ENCODE results near the gene NAPB.

Gene NAPB

DNA sequence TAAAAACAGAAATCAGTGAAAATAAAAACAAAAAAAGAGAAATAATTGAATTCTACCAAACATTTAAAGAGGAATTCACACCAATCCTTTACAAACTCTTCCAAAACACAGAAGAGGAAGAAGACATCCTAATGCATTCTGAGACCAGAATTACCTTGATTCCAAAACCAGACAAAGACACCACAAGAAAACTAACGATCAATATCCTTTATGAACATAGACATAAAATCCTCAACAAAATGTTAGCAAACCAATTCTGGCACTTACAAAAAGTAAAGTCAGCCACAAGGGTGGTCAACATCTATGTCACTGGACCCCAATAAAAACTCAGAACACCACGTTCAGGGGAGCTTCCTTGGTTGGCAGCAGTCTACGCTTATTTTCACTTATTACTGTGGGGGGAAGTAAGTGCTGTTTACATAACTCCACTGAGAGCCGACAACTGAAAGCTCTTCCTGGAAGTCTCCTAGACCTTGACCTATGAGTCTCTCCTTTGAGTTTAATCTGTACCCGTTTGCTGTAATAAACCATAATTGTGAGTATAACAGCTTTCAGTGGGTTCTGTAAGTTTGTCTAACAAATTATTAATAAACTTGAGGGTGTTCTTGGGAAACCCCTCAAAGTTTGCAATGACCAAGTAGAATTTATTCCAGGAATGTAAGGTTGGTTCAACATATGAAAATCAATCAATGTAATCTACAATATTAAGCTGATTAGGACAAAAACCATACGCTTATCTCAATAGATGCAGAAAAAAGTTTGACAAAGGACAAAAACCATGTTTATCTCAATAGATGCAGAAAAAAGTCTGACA is 34.8 kb downstream of the NAPB start:
- no peaks in the 10 kb centered on the region for H4K20me1 ChIP-seq (ENCODE audit: insufficient read depth, low read length)
- peaks cover 4% of the 10 kb centered on the region; the same call in 1 of the 2 replicates for H3K36me3 ChIP-seq (replicated peaks; ENCODE audit: insufficient read depth, low read length)

GRCh38 chr20:23381876-23382275 is 39.4 kb downstream of the NAPB start:
- H4K20me1 ChIP-seq (ENCODE audit: insufficient read depth, low read length) = no peaks in the 10 kb centered on the region
- no peak for DNase-seq
- no peaks in the 10 kb centered on the region for H3K79me2 ChIP-seq (ENCODE audit: low read length)
- H3K36me3 ChIP-seq (replicated peaks; ENCODE audit: insufficient read depth, low read length) = no peaks in the 10 kb centered on the region; the same call in 1 of the 2 replicates
- no peak overlapping the region for H3K4me2 ChIP-seq (ENCODE audit: low read depth, low read length)
- no peaks in the 10 kb centered on the region for H3K4me1 ChIP-seq (ENCODE audit: low read length)
- no peak overlapping the region for H3K4me3 ChIP-seq (ENCODE audit: low read length)
- no peak overlapping the region for H3K27ac ChIP-seq (ENCODE audit: low read length)
- TF ChIP-seq, protein P1, sequence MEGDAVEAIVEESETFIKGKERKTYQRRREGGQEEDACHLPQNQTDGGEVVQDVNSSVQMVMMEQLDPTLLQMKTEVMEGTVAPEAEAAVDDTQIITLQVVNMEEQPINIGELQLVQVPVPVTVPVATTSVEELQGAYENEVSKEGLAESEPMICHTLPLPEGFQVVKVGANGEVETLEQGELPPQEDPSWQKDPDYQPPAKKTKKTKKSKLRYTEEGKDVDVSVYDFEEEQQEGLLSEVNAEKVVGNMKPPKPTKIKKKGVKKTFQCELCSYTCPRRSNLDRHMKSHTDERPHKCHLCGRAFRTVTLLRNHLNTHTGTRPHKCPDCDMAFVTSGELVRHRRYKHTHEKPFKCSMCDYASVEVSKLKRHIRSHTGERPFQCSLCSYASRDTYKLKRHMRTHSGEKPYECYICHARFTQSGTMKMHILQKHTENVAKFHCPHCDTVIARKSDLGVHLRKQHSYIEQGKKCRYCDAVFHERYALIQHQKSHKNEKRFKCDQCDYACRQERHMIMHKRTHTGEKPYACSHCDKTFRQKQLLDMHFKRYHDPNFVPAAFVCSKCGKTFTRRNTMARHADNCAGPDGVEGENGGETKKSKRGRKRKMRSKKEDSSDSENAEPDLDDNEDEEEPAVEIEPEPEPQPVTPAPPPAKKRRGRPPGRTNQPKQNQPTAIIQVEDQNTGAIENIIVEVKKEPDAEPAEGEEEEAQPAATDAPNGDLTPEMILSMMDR (IDR thresholded peaks at IDR 0.05; ENCODE audit: low read length) = no peak
- TF ChIP-seq EZH2 (optimal IDR thresholded peaks at IDR 0.05; ENCODE audit: low read depth, low read length) (no peak), EZH2phosphoT487 (IDR thresholded peaks at IDR 0.05; ENCODE audit: low read length) (no peak)
- no peaks in the 10 kb centered on the region for H3K9me2 ChIP-seq (replicated peaks; ENCODE audit: insufficient read depth, low read length)
- no peak overlapping the region for H3K9ac ChIP-seq (ENCODE audit: low read length)
- no peaks in the 10 kb centered on the region for H3K9me3 ChIP-seq (replicated peaks; ENCODE audit: insufficient read depth, low read length)
- H2AFZ ChIP-seq (ENCODE audit: low read length) = no peak overlapping the region
- H3K27me3 ChIP-seq (replicated peaks; ENCODE audit: insufficient read depth, low read length) = no peaks in the 10 kb centered on the region
- no peaks in the 10 kb centered on the region for H3F3A ChIP-seq (ENCODE audit: insufficient read depth, low read length)

More for the DNA sequence above, 34.8 kb downstream of the NAPB start:
- H3F3A ChIP-seq (ENCODE audit: insufficient read depth, low read length) = no peaks in the 10 kb centered on the region
- H3K27me3 ChIP-seq (replicated peaks; ENCODE audit: insufficient read depth, low read length) = no peaks in the 10 kb centered on the region
- peaks cover 3% of the 10 kb centered on the region; the same call in 1 of the 2 replicates for H3K79me2 ChIP-seq (ENCODE audit: low read length)
- no peak overlapping the region for H3K27ac ChIP-seq (ENCODE audit: low read length)
- TF ChIP-seq EZH2 (optimal IDR thresholded peaks at IDR 0.05; ENCODE audit: low read depth, low read length) (no peak), EZH2phosphoT487 (IDR thresholded peaks at IDR 0.05; ENCODE audit: low read length) (no peak)
- TF ChIP-seq, protein P1 (IDR thresholded peaks at IDR 0.05; ENCODE audit: low read length) = no peak
- no peaks in the 10 kb centered on the region for H3K9me3 ChIP-seq (replicated peaks; ENCODE audit: insufficient read depth, low read length)
- H3K4me3 ChIP-seq (ENCODE audit: low read length) = no peak overlapping the region
- no peaks in the 10 kb centered on the region for H3K9me2 ChIP-seq (replicated peaks; ENCODE audit: insufficient read depth, low read length)
- no peak for DNase-seq
- H3K9ac ChIP-seq (ENCODE audit: low read length) = no peak overlapping the region
- H2AFZ ChIP-seq (ENCODE audit: low read length) = no peak overlapping the region
- H3K4me2 ChIP-seq (ENCODE audit: low read depth, low read length) = no peak overlapping the region
- no peaks in the 10 kb centered on the region for H3K4me1 ChIP-seq (ENCODE audit: low read length)

- Histone ChIP-seq H3K79me2 (ENCODE audit: low read length) (no peaks in the 10 kb centered on the region), H3K4me2 (ENCODE audit: low read depth, low read length) (no peak overlapping the region), H3K4me3 (ENCODE audit: low read length) (no peak overlapping the region), H3F3A (ENCODE audit: insufficient read depth, low read length) (no peaks in the 10 kb centered on the region; the same call in 1 of the 2 replicates), H3K9me2 (replicated peaks; ENCODE audit: insufficient read depth, low read length) (no peaks in the 10 kb centered on the region), H2AFZ (ENCODE audit: low read length) (no peak overlapping the region), H3K36me3 (replicated peaks; ENCODE audit: insufficient read depth, low read length) (no peaks in the 10 kb centered on the region; the same call in 1 of the 2 replicates), H4K20me1 (ENCODE audit: insufficient read depth, low read length) (no peaks in the 10 kb centered on the region), H3K9ac (ENCODE audit: low read length) (no peak overlapping the region), H3K27ac (ENCODE audit: low read length) (no peak overlapping the region), H3K4me1 (ENCODE audit: low read length) (no peaks in the 10 kb centered on the region), H3K27me3 (replicated peaks; ENCODE audit: insufficient read depth, low read length) (no peaks in the 10 kb centered on the region), H3K9me3 (replicated peaks; ENCODE audit: insufficient read depth, low read length) (no peaks in the 10 kb centered on the region)
- TF ChIP-seq, protein P1 (IDR thresholded peaks at IDR 0.05; ENCODE audit: low read length) = no peak
- TF ChIP-seq EZH2 (optimal IDR thresholded peaks at IDR 0.05; ENCODE audit: low read depth, low read length) (no peak), EZH2phosphoT487 (IDR thresholded peaks at IDR 0.05; ENCODE audit: low read length) (no peak)
- no peak for DNase-seq
Measured at GRCh38 chr20:23379772-23380171, 41.5 kb downstream of the NAPB start.

Data from MM.1S (cell line).